Gastrocnemius medialis (tissue), 4 donors: ENCODE results near the gene NINJ2.

Experiments
- POLR2A ChIP-seq, 2 donors: fragments of 450-650 bp; IDR thresholded peaks; one replicate each; pipeline ENCODE4 v1.6.1; 2017; ENCODE audit warnings: antibody characterized with exemption in 2 of 2, mild to moderate bottlenecking in 2 of 2, moderate library complexity in 2 of 2
- TF ChIP-seq, protein P1 (sequence below), 5 experiments: fragments of 450-650 bp in 3 of 5; fragments of 200-600 bp in 2 of 5; sonication (generic) in 2 of 5; IDR thresholded peaks in 4 of 5; conservative IDR thresholded peaks in 1 of 5; 1 replicate in 4 of 5; 2 replicates in 1 of 5; pipeline ENCODE4 v1.5.1; 2016 to 2019; ENCODE audit warnings: antibody characterized with exemption in 5 of 5, mild to moderate bottlenecking in 3 of 5, moderate library complexity in 3 of 5

DNA sequence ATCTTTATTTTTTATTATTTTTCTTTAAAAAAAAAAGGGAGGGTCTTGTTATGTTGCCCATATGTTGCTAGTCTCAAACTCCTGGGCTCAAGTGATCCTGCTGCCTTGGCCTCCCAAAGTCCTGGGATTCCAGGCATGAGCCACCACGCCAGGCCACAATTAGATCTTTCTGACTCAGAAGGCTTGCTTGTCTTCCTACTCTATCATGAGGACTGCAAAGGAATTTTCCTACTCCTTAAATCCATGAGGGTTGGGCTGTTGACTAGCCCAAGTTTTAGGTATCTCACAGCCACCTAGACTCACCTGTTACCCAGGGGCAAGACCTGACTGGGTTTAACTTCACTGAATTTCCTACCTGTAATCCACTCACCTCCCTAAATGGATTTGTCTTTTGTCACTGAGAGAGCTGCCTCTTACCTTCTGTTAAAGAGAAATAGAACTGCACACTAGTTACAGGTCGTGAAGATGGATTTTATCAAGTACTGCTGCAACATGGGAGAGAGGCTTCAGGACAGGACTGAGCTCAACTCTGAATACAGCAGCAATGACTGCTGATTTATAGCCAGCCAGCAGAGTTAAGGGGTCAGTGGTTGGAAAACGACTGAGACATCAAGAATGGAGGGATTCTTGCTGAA is 131.2 kb downstream of the NINJ2 start:
- TF ChIP-seq, protein P1, sequence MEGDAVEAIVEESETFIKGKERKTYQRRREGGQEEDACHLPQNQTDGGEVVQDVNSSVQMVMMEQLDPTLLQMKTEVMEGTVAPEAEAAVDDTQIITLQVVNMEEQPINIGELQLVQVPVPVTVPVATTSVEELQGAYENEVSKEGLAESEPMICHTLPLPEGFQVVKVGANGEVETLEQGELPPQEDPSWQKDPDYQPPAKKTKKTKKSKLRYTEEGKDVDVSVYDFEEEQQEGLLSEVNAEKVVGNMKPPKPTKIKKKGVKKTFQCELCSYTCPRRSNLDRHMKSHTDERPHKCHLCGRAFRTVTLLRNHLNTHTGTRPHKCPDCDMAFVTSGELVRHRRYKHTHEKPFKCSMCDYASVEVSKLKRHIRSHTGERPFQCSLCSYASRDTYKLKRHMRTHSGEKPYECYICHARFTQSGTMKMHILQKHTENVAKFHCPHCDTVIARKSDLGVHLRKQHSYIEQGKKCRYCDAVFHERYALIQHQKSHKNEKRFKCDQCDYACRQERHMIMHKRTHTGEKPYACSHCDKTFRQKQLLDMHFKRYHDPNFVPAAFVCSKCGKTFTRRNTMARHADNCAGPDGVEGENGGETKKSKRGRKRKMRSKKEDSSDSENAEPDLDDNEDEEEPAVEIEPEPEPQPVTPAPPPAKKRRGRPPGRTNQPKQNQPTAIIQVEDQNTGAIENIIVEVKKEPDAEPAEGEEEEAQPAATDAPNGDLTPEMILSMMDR (IDR thresholded peaks at IDR 0.05 in 4 of 5, conservative IDR thresholded peaks at IDR 0.05 in 1 of 5), result no peak
- no peak for TF ChIP-seq POLR2A (IDR thresholded peaks at IDR 0.05)
